ELF-1 (cell line): Measurements from ENCODE around the gene LINGO1.

Experiments used
- DNase-seq: peaks from one replicate; pipeline ENCODE4 v3.0.0-alpha.2; 2016; ENCODE audit warnings: low read depth, low spot score

LINGO1 gene

DNA sequence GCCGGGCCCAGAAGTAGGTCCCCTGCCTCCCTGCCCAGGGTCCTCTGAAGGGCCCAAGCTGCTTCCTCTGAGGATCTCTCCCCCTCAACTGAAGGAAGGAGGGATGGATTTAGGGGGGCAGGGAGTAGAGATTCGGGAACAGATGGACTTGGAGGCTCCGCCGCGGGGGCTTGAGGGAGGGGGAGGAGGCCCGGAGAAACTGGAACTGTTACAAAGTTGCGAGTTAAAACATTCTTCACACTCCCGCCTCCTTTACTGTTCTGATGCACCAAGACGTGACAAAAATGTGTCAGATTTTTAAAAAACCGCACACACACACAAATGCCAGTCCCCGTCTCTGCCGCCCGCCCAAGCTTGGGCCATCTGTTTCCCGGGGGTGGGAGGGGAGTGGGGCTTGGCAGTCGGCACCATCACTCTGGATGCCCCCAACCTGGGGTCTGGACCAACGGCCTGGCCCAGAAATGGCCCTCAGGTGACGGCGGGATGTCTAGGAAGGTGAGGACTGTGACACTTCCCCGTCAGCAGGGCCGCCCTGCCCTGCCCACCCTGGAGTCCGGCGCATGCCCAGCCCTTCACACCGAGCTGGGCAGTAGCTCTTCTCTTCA lies 25.0 kb upstream of the LINGO1 start:
- DNase-seq: no peak

DNA sequence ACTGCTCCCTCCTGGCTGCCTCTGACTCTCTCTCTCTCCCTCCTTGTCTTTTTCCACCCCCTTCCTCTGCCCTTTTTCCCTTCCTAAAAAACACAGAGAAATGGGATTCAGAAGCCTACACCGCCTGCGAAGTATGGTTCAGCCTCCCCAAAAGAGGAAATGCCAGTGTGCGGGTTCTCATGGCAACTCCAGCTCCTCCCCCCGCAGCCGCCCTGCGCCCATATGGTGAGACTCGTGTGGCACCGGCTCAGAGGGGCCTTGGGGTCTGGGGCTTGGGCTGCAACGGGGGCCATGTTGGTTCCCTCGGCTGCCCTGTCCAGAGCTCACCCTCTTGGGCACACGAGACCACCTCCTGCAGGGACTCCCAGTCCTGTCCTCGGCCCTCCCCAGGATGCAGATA lies 23.6 kb upstream of the LINGO1 start:
- DNase-seq: no peak

GRCh38 chr15:77654975-77655374 lies 22.3 kb upstream of the LINGO1 start:
- DNase-seq: peak; percentile 70

DNA sequence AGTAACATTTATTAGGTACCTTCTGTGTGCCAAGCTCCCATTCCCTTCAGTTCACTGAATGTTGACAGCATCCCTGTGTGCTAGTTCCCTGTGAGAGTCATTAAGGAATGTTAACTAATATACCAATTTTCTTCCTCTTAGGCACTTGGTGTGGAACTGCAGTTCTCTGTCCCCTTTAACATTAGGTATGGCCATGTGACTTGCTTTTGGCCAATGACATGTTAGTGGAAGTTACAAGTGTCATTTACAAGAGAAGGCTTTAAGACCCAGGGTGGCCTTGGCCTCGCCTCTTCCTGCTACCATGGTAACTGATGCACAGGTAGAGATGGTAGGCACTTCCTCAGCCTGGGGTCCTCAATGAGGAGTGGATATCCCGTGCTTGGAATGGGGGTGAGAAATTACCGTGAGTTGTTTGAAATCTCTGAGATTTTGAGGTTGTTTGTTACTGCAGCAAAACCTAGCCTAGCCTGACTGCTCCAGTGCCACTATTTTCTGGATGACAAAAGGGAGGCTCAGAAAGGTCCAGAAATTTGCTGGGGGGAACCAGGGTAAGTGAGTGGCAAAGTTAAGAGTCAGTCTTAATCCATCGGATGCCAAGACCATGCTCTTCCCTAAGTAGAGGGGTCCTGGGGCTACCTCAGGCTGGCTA lies 21.2 kb upstream of the LINGO1 start:
- no peak for DNase-seq

- DNase-seq: peak; percentile 84
Measured at GRCh38 chr15:77650265-77650664, 17.6 kb upstream of the LINGO1 start.

- no peak for DNase-seq
Measured at GRCh38 chr15:77649610-77650009, 16.9 kb upstream of the LINGO1 start.

GRCh38 chr15:77649017-77649416 lies 16.3 kb upstream of the LINGO1 start:
- DNase-seq: no peak

DNA sequence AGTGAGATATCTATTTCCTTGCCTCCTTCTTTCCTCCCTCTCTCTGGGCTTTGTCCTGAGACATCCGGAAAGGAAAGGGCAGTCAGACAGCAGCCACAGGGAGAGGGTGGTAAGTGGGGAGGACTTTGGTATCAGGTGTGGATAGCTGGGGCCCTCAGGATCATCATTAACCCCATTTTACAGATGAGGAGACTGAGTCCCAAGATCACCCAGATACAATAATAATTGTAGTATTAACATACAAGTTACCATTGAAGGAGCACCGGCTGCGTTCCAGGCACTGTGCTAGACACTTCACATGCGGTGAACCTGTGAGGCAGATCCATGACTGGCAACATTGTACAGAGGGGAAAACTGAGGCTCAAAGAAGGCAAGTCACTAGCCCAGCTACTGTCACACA lies 15.2 kb upstream of the LINGO1 start:
- DNase-seq: no peak

- no peak for DNase-seq
Measured at GRCh38 chr15:77646104-77646694, 13.5 kb upstream of the LINGO1 start.

- DNase-seq: no peak
Measured at GRCh38 chr15:77645602-77646001, 12.9 kb upstream of the LINGO1 start.

DNA sequence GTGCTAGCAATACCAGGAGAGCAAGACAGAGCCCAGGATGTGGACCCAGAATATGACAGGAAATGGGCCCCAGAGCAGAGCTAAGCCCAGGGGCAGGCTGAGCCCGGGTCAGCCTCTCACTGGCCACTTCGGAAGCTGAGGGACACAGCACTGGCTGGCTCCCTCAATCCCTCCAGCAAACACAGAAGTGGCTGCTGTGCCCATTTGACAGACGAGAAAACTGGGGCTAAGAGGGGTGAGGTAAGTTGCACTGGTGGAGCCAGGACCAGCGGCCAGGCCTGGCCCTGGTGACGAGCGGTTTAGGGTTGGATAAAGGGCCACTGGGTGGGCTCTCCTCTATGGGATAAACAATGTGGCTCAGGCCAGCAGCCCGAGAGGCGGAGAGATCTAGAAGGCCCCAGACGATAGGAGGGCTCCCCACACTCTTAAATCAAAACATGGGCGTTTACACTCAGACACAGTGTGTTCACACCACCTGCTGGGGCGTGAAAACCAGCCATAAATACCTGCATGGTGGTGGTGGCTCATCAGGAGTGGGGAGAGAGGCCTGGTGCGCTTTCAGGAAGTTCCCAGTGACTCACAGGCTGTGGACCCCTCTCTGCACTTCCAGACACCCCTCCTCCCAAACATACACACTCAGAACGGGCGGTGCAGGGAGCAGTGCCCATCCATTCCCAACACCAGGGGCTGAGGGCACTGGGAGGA lies 12.0 kb upstream of the LINGO1 start:
- DNase-seq: no peak

GRCh38 chr15:77643764-77644163 lies 11.1 kb upstream of the LINGO1 start:
- no peak for DNase-seq

- peak; percentile 55 for DNase-seq
Measured at GRCh38 chr15:77642793-77643430, 10.2 kb upstream of the LINGO1 start.

GRCh38 chr15:77641999-77642398 lies 9.3 kb upstream of the LINGO1 start:
- DNase-seq: no peak

GRCh38 chr15:77640615-77641014 lies 7.9 kb upstream of the LINGO1 start:
- no peak for DNase-seq

- DNase-seq: no peak
Measured at GRCh38 chr15:77639431-77639830, 6.7 kb upstream of the LINGO1 start.

GRCh38 chr15:77637851-77638692 lies 5.4 kb upstream of the LINGO1 start:
- no peak for DNase-seq

DNA sequence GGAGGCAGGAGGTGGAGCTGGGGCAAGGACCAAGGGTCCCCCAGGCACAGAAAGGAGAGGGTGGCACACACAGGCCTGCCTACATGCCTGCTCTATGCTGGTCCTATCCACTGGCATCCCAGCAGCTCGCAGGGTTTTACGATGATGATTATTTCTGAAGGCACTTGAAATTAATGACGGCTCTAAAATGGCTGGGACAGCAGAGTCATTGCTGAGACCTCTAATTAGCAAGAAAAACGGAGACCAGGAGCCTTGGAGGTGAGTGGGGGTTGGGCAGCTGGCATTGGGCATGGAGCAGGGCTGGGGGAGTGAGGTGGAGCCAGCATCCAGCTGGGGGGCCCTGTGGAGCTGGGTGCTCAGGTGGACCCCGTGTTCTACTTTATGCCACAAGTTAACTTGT lies 3.5 kb upstream of the LINGO1 start:
- no peak for DNase-seq

DNA sequence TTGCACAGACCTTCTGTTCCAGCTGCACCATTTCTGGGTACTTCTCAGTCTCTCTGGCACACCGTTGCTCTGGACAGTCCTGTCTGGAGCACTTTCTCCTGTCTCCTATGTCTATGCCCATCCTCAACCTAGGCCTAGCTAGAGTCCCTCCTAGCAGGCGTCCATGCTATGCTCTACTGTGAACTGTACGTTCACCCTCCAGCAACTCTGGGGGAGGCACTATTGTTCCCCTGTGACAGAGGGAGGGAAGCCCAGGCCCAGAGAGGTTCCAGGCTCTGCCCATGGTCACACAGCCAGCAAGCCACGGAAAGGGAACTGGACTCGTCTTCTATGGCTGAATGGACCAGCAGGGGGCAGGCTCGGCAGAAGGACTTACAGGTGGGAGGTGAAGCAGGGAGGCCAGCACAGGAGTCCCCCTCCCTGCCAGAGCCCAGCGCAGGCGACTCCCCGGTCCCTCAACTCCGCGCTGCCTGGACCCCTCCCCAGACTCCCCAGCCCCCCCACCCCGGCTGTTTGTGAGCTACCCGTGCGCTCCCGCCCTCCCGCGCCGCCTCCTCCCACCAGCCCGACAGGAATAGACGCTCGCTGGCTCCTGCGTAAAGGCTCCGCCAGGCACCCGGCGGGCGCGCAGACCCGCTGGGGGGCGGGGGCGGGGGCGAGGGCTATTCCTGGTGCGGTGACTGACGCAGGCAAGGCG lies 1.7 kb upstream of the LINGO1 start:
- peak; percentile 94 for DNase-seq

DNA sequence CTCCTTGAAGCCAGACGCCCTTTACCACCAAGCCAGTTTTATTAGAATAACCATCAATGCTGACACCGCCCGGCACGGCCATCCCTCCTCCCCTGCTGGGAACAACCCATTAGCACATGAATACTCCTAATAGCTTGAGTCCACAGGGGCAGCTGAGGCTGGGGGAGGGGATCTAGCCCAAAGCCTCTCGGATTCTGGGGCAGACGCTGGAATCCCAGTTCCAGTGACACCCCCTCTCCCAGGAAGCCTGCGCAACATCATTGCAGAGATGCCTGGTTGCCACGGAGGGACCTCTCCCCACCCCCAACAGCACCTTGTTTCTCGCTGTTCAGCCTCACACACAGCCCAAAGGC lies 1.2 kb upstream of the LINGO1 start:
- peak; percentile 95 for DNase-seq
